Lower lobe of right lung (tissue), 2 donors: ENCODE results near the gene ZNF652. TPM values are rescaled to one million over a fixed set of nuclear protein-coding genes. Genes with fewer than 3 reads are reported as not detected.

Source experiments
- ATAC-seq, 2 donors: fragments of 200-7000 bp; cut with Tn5 transposase; one replicate each; pipeline ENCODE4 v1.9.1; 2020 to 2022; ENCODE audit warnings: mild to moderate bottlenecking in 2 of 2, moderate library complexity in 2 of 2
- DNase-seq: peaks from one replicate; pipeline ENCODE4 v3.0.0-alpha.2; 2020
- H3K27ac ChIP-seq: fragments of 200-600 bp; one replicate; pipeline ENCODE4 v1.8.0; 2022
- H3K27me3 ChIP-seq: fragments of 200-600 bp; one replicate; pipeline ENCODE4 v1.8.0; 2022; ENCODE audit warnings: low read depth
- H3K36me3 ChIP-seq: fragments of 200-600 bp; one replicate; pipeline ENCODE4 v1.8.0; 2022; ENCODE audit warnings: mild to moderate bottlenecking
- H3K4me1 ChIP-seq: fragments of 200-600 bp; one replicate; pipeline ENCODE4 v1.8.0; 2022
- H3K4me3 ChIP-seq: fragments of 200-600 bp; one replicate; pipeline ENCODE4 v1.8.0; 2022; ENCODE audit warnings: mild to moderate bottlenecking
- H3K9me3 ChIP-seq: fragments of 200-600 bp; one replicate; pipeline ENCODE4 v1.8.0; 2022
- CTCF ChIP-seq: fragments of 200-600 bp; IDR thresholded peaks from one replicate; pipeline ENCODE4 v1.8.0; 2022; ENCODE audit warnings: antibody characterized with exemption, mild to moderate bottlenecking
- intact Hi-C: fragments of 100-400 bp; cut with DNase I; formaldehyde crosslinking; loops from one replicate; pipeline ENCODE4 v1.11.0; 2022
- total RNA-seq: library from RNA; stranded (reverse); fragmentation: NEBNext Ultra II Directional; extraction: Animal tissue kit (Norgen Biotek cat#: 25700); gene quantifications from one replicate; pipeline ENCODE4 v1.2.1, GENCODE V29; 2021
- donor health status: DM: no; HTN: yes; CAD: no; lungs with severe emphysema.

ZNF652 gene
- total RNA-seq, 1 donor from 2014 or later: 49.0 TPM

- Histone ChIP-seq H3K27me3 (no peaks in the 10 kb centered on the region), H3K36me3 (no peaks in the 10 kb centered on the region), H3K9me3 (no peaks in the 10 kb centered on the region), H3K4me3 (peak overlapping the region; percentile 92), H3K27ac (peak overlapping the region; percentile 94), H3K4me1 (peaks cover 46% of the 10 kb centered on the region)
- peak; percentile 48 to 49 for ATAC-seq
- no peak for TF ChIP-seq CTCF
- intact Hi-C loops: no loop called here
- peak; percentile 64 for DNase-seq
Measured at GRCh38 chr17:49361129-49361901, 735 bp downstream of the ZNF652 start.

GRCh38 chr17:49360796-49361128 is 1.3 kb downstream of the ZNF652 start:
- DNase-seq (no peak), ATAC-seq (no peak)
- intact Hi-C loops: no loop called here
- H3K4me3 ChIP-seq: peak overlapping the region; percentile 92
- peaks cover 46% of the 10 kb centered on the region for H3K4me1 ChIP-seq
- TF ChIP-seq CTCF: no peak
- H3K9me3 ChIP-seq: no peaks in the 10 kb centered on the region
- H3K27me3 ChIP-seq: no peaks in the 10 kb centered on the region
- peak overlapping the region; percentile 94 for H3K27ac ChIP-seq
- H3K36me3 ChIP-seq: no peaks in the 10 kb centered on the region

GRCh38 chr17:49359990-49360795 is 1.9 kb downstream of the ZNF652 start:
- H3K36me3 ChIP-seq: no peaks in the 10 kb centered on the region
- peak overlapping the region; percentile 94 for H3K27ac ChIP-seq
- no peaks in the 10 kb centered on the region for H3K9me3 ChIP-seq
- peak overlapping the region; percentile 92 for H3K4me3 ChIP-seq
- H3K4me1 ChIP-seq: peaks cover 46% of the 10 kb centered on the region
- no peak for TF ChIP-seq CTCF
- no peak for DNase-seq
- no peak for ATAC-seq
- intact Hi-C loops: no loop called here
- H3K27me3 ChIP-seq: no peaks in the 10 kb centered on the region

GRCh38 chr17:49358641-49359247 is 3.3 kb downstream of the ZNF652 start:
- DNase-seq: no peak
- intact Hi-C loops: no loop called here
- no peak overlapping the region for H3K27ac ChIP-seq
- H3K27me3 ChIP-seq: no peaks in the 10 kb centered on the region
- H3K4me3 ChIP-seq: no peak overlapping the region
- H3K4me1 ChIP-seq: peaks cover 46% of the 10 kb centered on the region
- no peak for ATAC-seq
- TF ChIP-seq CTCF: no peak
- no peaks in the 10 kb centered on the region for H3K36me3 ChIP-seq
- H3K9me3 ChIP-seq: no peaks in the 10 kb centered on the region

- DNase-seq (no peak), ATAC-seq (no peak)
- H3K4me3 ChIP-seq: no peak overlapping the region
- intact Hi-C loops: no loop called here
- H3K36me3 ChIP-seq: no peaks in the 10 kb centered on the region
- no peak for TF ChIP-seq CTCF
- no peaks in the 10 kb centered on the region for H3K9me3 ChIP-seq
- H3K4me1 ChIP-seq: peaks cover 53% of the 10 kb centered on the region
- no peak overlapping the region for H3K27ac ChIP-seq
- no peaks in the 10 kb centered on the region for H3K27me3 ChIP-seq
Measured at GRCh38 chr17:49357516-49357915, 4.5 kb downstream of the ZNF652 start.
